ENCODE measurements around the gene PLXNB3. TPM values are rescaled to one million over a fixed set of nuclear protein-coding genes. Genes with fewer than 3 reads are reported as not detected.

PLXNB3 gene
- total and polyA plus RNA-seq, 2 of the 13 experiments (the other 11 are each of a cell fraction or from before 2014, with no cell fraction given): 3.0 to 6.9 TPM

DNA sequence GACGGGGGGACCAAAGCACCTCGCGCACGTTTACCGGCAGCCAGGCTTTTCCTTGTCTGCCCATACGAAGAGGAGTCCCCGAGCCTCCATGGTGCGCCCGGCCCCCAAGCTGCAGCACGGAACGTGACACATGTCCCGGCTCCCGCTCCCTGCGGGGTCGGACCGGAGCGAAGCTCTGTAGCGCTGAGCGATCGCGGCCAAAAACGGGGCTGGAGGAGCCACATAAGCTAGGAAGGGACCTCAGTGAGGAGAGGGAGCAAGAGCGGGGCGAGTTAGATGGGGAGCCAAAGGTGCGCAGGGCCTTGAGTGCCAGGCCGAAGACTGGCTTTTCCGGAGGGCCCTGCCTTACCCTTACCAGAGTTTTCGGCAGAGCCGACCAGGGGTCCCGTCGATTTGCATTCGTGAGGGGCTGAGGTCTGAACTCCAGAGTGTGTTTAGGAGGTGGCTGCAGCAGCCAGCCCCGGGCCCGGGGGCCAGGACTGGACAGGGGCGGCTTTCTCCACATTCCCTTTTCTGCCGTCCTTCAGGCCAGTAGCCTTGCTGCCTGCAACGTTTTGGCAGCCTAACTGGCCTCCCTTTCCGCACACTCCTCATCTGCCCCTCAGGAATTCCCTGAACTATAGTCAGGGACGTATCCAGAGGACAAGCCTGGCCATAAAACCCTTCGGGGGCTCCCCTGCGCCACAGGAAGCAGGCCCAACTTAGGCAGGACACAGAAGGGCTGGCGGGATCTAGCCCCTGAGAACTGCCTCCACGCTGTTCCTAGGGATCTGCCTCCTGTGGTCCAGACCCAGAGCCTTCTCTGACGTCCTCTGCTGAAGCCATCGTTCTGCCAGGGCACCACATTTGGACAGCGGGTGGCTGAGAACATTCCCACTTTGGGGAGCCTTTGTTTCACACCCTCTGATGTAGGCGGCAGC is 31.1 kb downstream of the PLXNB3 start (continued):
- TF ChIP-seq, protein P1, sequence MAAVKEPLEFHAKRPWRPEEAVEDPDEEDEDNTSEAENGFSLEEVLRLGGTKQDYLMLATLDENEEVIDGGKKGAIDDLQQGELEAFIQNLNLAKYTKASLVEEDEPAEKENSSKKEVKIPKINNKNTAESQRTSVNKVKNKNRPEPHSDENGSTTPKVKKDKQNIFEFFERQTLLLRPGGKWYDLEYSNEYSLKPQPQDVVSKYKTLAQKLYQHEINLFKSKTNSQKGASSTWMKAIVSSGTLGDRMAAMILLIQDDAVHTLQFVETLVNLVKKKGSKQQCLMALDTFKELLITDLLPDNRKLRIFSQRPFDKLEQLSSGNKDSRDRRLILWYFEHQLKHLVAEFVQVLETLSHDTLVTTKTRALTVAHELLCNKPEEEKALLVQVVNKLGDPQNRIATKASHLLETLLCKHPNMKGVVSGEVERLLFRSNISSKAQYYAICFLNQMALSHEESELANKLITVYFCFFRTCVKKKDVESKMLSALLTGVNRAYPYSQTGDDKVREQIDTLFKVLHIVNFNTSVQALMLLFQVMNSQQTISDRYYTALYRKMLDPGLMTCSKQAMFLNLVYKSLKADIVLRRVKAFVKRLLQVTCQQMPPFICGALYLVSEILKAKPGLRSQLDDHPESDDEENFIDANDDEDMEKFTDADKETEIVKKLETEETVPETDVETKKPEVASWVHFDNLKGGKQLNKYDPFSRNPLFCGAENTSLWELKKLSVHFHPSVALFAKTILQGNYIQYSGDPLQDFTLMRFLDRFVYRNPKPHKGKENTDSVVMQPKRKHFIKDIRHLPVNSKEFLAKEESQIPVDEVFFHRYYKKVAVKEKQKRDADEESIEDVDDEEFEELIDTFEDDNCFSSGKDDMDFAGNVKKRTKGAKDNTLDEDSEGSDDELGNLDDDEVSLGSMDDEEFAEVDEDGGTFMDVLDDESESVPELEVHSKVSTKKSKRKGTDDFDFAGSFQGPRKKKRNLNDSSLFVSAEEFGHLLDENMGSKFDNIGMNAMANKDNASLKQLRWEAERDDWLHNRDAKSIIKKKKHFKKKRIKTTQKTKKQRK (IDR thresholded peaks at IDR 0.05; ENCODE audit: low read length): no peak
- TF ChIP-seq, protein P2, sequence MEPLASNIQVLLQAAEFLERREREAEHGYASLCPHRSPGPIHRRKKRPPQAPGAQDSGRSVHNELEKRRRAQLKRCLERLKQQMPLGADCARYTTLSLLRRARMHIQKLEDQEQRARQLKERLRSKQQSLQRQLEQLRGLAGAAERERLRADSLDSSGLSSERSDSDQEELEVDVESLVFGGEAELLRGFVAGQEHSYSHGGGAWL (CRISPR knock-in tag; IDR thresholded peaks at IDR 0.05): no peak
- TF ChIP-seq, protein P3, sequence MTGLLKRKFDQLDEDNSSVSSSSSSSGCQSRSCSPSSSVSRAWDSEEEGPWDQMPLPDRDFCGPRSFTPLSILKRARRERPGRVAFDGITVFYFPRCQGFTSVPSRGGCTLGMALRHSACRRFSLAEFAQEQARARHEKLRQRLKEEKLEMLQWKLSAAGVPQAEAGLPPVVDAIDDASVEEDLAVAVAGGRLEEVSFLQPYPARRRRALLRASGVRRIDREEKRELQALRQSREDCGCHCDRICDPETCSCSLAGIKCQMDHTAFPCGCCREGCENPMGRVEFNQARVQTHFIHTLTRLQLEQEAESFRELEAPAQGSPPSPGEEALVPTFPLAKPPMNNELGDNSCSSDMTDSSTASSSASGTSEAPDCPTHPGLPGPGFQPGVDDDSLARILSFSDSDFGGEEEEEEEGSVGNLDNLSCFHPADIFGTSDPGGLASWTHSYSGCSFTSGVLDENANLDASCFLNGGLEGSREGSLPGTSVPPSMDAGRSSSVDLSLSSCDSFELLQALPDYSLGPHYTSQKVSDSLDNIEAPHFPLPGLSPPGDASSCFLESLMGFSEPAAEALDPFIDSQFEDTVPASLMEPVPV (CRISPR knock-in tag; IDR thresholded peaks at IDR 0.05): 0 out of 2 replicates have a peak, but pooled peaks have one; percentile 61
- no peak for TF ChIP-seq NR2F6 (IDR thresholded peaks at IDR 0.05)
- TF ChIP-seq NR2F6 (CRISPR knock-in tag; IDR thresholded peaks at IDR 0.05): no peak
- TF ChIP-seq RFX1 (IDR thresholded peaks at IDR 0.05): no peak
- no peak for TF ChIP-seq RELA (CRISPR knock-in tag; IDR thresholded peaks at IDR 0.05)
- no peak for TF ChIP-seq MXD4 (CRISPR knock-in tag; IDR thresholded peaks at IDR 0.05)
- TF ChIP-seq, protein P4, sequence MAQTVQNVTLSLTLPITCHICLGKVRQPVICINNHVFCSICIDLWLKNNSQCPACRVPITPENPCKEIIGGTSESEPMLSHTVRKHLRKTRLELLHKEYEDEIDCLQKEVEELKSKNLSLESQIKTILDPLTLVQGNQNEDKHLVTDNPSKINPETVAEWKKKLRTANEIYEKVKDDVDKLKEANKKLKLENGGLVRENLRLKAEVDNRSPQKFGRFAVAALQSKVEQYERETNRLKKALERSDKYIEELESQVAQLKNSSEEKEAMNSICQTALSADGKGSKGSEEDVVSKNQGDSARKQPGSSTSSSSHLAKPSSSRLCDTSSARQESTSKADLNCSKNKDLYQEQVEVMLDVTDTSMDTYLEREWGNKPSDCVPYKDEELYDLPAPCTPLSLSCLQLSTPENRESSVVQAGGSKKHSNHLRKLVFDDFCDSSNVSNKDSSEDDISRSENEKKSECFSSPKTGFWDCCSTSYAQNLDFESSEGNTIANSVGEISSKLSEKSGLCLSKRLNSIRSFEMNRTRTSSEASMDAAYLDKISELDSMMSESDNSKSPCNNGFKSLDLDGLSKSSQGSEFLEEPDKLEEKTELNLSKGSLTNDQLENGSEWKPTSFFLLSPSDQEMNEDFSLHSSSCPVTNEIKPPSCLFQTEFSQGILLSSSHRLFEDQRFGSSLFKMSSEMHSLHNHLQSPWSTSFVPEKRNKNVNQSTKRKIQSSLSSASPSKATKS (CRISPR knock-in tag; IDR thresholded peaks at IDR 0.05): no peak; the same call in 1 of the 2 replicates
- no peak for TF ChIP-seq ZFP90 (CRISPR knock-in tag; IDR thresholded peaks at IDR 0.05; ENCODE audit: borderline replicate concordance)
- TF ChIP-seq SNAI1 (CRISPR knock-in tag; IDR thresholded peaks at IDR 0.05; ENCODE audit: borderline replicate concordance): no peak
- no peak for TF ChIP-seq HNF4G (IDR thresholded peaks at IDR 0.05; ENCODE audit: borderline replicate concordance, low read depth, low read length)
- TF ChIP-seq HNF4G (CRISPR knock-in tag; IDR thresholded peaks at IDR 0.05; ENCODE audit: borderline replicate concordance, low read depth): no peak
- TF ChIP-seq ZNF432 (CRISPR knock-in tag; IDR thresholded peaks at IDR 0.05; ENCODE audit: borderline replicate concordance): no peak
- no peak for TF ChIP-seq GZF1 (CRISPR knock-in tag; IDR thresholded peaks at IDR 0.05)
- TF ChIP-seq ZNF143 (CRISPR knock-in tag; IDR thresholded peaks at IDR 0.05): no peak
- TF ChIP-seq, protein P5, sequence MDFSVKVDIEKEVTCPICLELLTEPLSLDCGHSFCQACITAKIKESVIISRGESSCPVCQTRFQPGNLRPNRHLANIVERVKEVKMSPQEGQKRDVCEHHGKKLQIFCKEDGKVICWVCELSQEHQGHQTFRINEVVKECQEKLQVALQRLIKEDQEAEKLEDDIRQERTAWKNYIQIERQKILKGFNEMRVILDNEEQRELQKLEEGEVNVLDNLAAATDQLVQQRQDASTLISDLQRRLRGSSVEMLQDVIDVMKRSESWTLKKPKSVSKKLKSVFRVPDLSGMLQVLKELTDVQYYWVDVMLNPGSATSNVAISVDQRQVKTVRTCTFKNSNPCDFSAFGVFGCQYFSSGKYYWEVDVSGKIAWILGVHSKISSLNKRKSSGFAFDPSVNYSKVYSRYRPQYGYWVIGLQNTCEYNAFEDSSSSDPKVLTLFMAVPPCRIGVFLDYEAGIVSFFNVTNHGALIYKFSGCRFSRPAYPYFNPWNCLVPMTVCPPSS (IDR thresholded peaks at IDR 0.05): no peak
- no peak for TF ChIP-seq ZNF616 (CRISPR knock-in tag; IDR thresholded peaks at IDR 0.05; ENCODE audit: low read depth)

Data from HepG2 (cell line).